Measurements from ENCODE around the gene CIC.

Gene CIC

GRCh38 chr19:42244347-42245220, 24.5 kb upstream of the CIC start:
- peak; percentile 85 for DNase-seq (ENCODE audit: low read depth)

GRCh38 chr19:42245231-42245630, 23.8 kb upstream of the CIC start:
- DNase-seq (ENCODE audit: low read depth): no peak

- no peak for DNase-seq (ENCODE audit: low read depth)
These were observed 22.7 kb upstream of the CIC start for GRCh38 chr19:42246143-42246921.

- no peak for DNase-seq (ENCODE audit: low read depth)
These were observed 22.0 kb upstream of the CIC start for GRCh38 chr19:42246922-42247639.

- no peak for DNase-seq (ENCODE audit: low read depth)
These were observed 21.3 kb upstream of the CIC start for GRCh38 chr19:42247640-42248199.

GRCh38 chr19:42248270-42249148, 20.5 kb upstream of the CIC start:
- no peak for DNase-seq (ENCODE audit: low read depth)

GRCh38 chr19:42249149-42249750, 19.8 kb upstream of the CIC start:
- no peak for DNase-seq (ENCODE audit: low read depth)

- no peak for DNase-seq (ENCODE audit: low read depth)
These were observed 19.3 kb upstream of the CIC start for GRCh38 chr19:42249769-42250168.

GRCh38 chr19:42250183-42250665, 18.8 kb upstream of the CIC start:
- DNase-seq (ENCODE audit: low read depth): no peak

- DNase-seq (ENCODE audit: low read depth): no peak
These were observed 18.2 kb upstream of the CIC start for GRCh38 chr19:42250666-42251531.

GRCh38 chr19:42251572-42252358, 17.3 kb upstream of the CIC start:
- DNase-seq (ENCODE audit: low read depth): no peak

- no peak for DNase-seq (ENCODE audit: low read depth)
These were observed 16.4 kb upstream of the CIC start for GRCh38 chr19:42252365-42253244.

GRCh38 chr19:42253245-42254088, 15.6 kb upstream of the CIC start:
- DNase-seq (ENCODE audit: low read depth): peak; percentile 51

- DNase-seq (ENCODE audit: low read depth): peak; percentile 65
These were observed 14.8 kb upstream of the CIC start for GRCh38 chr19:42254089-42254849.

- peak; percentile 89 for DNase-seq (ENCODE audit: low read depth)
These were observed 13.9 kb upstream of the CIC start, which contains the start of gene ERF for GRCh38 chr19:42254850-42255765. Gene ERF (minus strand): TSS chr19:42255128. CDS start chr19:42254999, 129 bp downstream.

Measured in stimulated activated CD8-positive, alpha-beta memory T cell treated with anti-CD3 and anti-CD28 coated beads, Interleukin-4, amount 100 ng/mL, for 24 hours (primary cell).